HepG2 (cell line): Measurements from ENCODE around the gene FNBP1L. TPM values are rescaled to one million over a fixed set of nuclear protein-coding genes. Genes with fewer than 3 reads are reported as not detected.

ENCODE experiments used
- ATAC-seq: fragments of 200-7000 bp; cut with Tn5 transposase; 3 replicates; pipeline ENCODE4 v1.9.1; 2020; ENCODE audit warnings: mild to moderate bottlenecking, moderate library complexity
- BruUV-seq: library from RNA; stranded (reverse); fragments of 400-500 nt; replicated peaks from 2 replicates; lab custom pipeline; 2021; lab: Mats Ljungman, UMichigan
- CTCF ChIA-PET: fragments of 300-600 bp; formaldehyde crosslinking; extraction: SDS; loops from one replicate; lab custom pipeline; 2021; ENCODE audit warnings: low total read pairs, inconsistent platforms, low intra/inter-chr PET ratio; lab: Yijun Ruan, JAX
- POLR2A ChIA-PET: fragments of 350-600 bp; sonication (Branson Sonifier 250); formaldehyde crosslinking; loops from one replicate; lab custom pipeline; 2020; ENCODE audit warnings: antibody characterized with exemption, inconsistent platforms; lab: Yijun Ruan, JAX
- DNase-seq: peaks from one replicate; pipeline ENCODE4 v3.0.0-alpha.2; 2015; ENCODE audit warnings: low spot score
- FAIRE-seq: peaks from 3 replicates; lab custom pipeline; 2011; peaks lifted over from hg19 to GRCh38; lab: Jason Lieb, UNC
- H2AFZ ChIP-seq: one replicate; pipeline ENCODE4 v1.6.1; 2011; ENCODE audit warnings: low read length, inconsistent platforms
- H3K27ac ChIP-seq: fragments of 300-600 bp; 3 replicates; pipeline ENCODE4 v1.8.0; 2011; ENCODE audit warnings: mixed run types, mild to moderate bottlenecking, mixed read lengths, low read length, inconsistent platforms; ENCODE audit not compliant: insufficient read depth; ENCODE audit errors: extremely low read length
- H3K27me3 ChIP-seq, 2 experiments: fragments of 200-600 bp in 1 of 2; 2 replicates in 1 of 2; 3 replicates in 1 of 2; pipeline versions ENCODE4 v1.6.0 to v1.8.0; 2011; ENCODE audit warnings: low read length in 2 of 2, mild to moderate bottlenecking in 2 of 2, moderate library complexity in 2 of 2, inconsistent platforms in 1 of 2; ENCODE audit not compliant: insufficient read depth in 2 of 2, control insufficient read depth in 1 of 2
- H3K36me3 ChIP-seq, 2 experiments: fragments of 200-600 bp in 1 of 2; replicated peaks in 1 of 2; 2 replicates in 1 of 2; 3 replicates in 1 of 2; pipeline versions ENCODE4 v1.5.1 to v1.8.0; 2011; ENCODE audit warnings: low read length in 2 of 2, inconsistent platforms in 1 of 2; ENCODE audit not compliant: insufficient read depth in 2 of 2, control insufficient read depth in 1 of 2
- H3K4me1 ChIP-seq: 2 replicates; pipeline ENCODE4 v1.5.1; 2012; ENCODE audit warnings: low read length, inconsistent platforms; ENCODE audit not compliant: insufficient read depth
- H3K4me2 ChIP-seq: 2 replicates; pipeline ENCODE4 v1.6.0; 2011; ENCODE audit warnings: low read depth, low read length, inconsistent platforms
- H3K4me3 ChIP-seq, 3 experiments: fragments of 200-600 bp in 1 of 3; sonication (generic), shearing (Covaris generic) in 1 of 3; replicated peaks in 1 of 3; 2 replicates each; pipeline ENCODE4 v1.5.1; 2011 to 2016; ENCODE audit warnings: low read length in 3 of 3, inconsistent platforms in 2 of 3, low read depth in 2 of 3, mild to moderate bottlenecking in 2 of 3, control low read depth in 1 of 3, mixed read lengths in 1 of 3; ENCODE audit not compliant: insufficient read depth in 1 of 3
- H3K79me2 ChIP-seq: one replicate; pipeline ENCODE4 v1.6.1; 2011; ENCODE audit warnings: low read length, inconsistent platforms; ENCODE audit not compliant: insufficient read depth
- H3K9ac ChIP-seq: 2 replicates; pipeline ENCODE4 v1.6.0; 2011; ENCODE audit warnings: mild to moderate bottlenecking, low read depth, low read length, inconsistent platforms; ENCODE audit not compliant: insufficient read depth
- H3K9me3 ChIP-seq: 2 replicates; pipeline ENCODE4 v1.5.1; 2012; ENCODE audit warnings: mild to moderate bottlenecking, low read length
- H4K20me1 ChIP-seq: 2 replicates; pipeline ENCODE4 v1.6.0; 2011; ENCODE audit warnings: inconsistent platforms, mild to moderate bottlenecking, low read length, moderate library complexity; ENCODE audit not compliant: insufficient read depth
- ADNP ChIP-seq: sonication (generic); formaldehyde crosslinking; IDR thresholded peaks from 2 replicates; pipeline ENCODE4 v1.4.0; 2020; ENCODE audit warnings: missing genetic modification reagents
- ATF7 ChIP-seq, 2 experiments: fragments of 450-650 bp in 1 of 2; sonication (generic) in 1 of 2; formaldehyde crosslinking in 1 of 2; IDR thresholded peaks; 2 replicates each; pipeline versions ENCODE4 v1.4.0 to v1.6.1; 2016 to 2020; ENCODE audit warnings: antibody characterized with exemption in 1 of 2, mild to moderate bottlenecking in 1 of 2, missing genetic modification reagents in 1 of 2
- ERF ChIP-seq: IDR thresholded peaks from 2 replicates; pipeline ENCODE4 v1.6.1; 2018; ENCODE audit warnings: missing biosample characterization, missing genetic modification reagents
- HNRNPLL ChIP-seq: fragments of 200-400 bp; formaldehyde crosslinking; IDR thresholded peaks from 2 replicates; pipeline ENCODE4 v1.6.1; 2017; ENCODE audit warnings: mild to moderate bottlenecking, low read depth, low read length; ENCODE audit not compliant: poor library complexity, severe bottlenecking
- KMT2B ChIP-seq: IDR thresholded peaks from 2 replicates; pipeline ENCODE4 v1.6.1; 2016; ENCODE audit warnings: missing genetic modification reagents, missing compliant biosample characterization
- POLR2AphosphoS5 ChIP-seq: IDR thresholded peaks from 2 replicates; pipeline ENCODE4 v1.6.1; 2012; ENCODE audit warnings: low read depth, low read length
- TBX2 ChIP-seq: sonication (generic); formaldehyde crosslinking; IDR thresholded peaks from 2 replicates; pipeline ENCODE4 v1.5.0; 2020; ENCODE audit warnings: missing genetic modification reagents, mild to moderate bottlenecking, borderline replicate concordance
- ZSCAN25 ChIP-seq: sonication (generic); formaldehyde crosslinking; IDR thresholded peaks from 2 replicates; pipeline ENCODE4 v1.8.0; 2022; ENCODE audit warnings: mild to moderate bottlenecking, missing genetic modification reagents
- WGBS: methylation state at CpG from one replicate; pipeline ENCODE4 v1.1.6; 2017; ENCODE audit warnings: low lambda C conversion rate; 5-methylcytosine and 5-hydroxymethylcytosine counted together
- in situ Hi-C: cut with HindIII; loops from 2 replicates; pipeline ENCODE4 v1.10.0; 2017; ENCODE audit warnings: low pct_unique_long_range_greater_than_20kb; ENCODE audit not compliant: extremely low pct_ligation_motif_present
- intact Hi-C: fragments of 100-400 bp; cut with micrococcal nuclease; formaldehyde crosslinking; loops from one replicate; pipeline ENCODE4 v1.10.0; 2022; ENCODE audit not compliant: unreplicated experiment
- polyA plus RNA-seq, 8 experiments: library from polyadenylated mRNA; depleted of rRNA in 3 of 8; stranded (reverse) in 7 of 8; unstranded in 1 of 8; fragments of >200 nt; fragmentation: Illumina TruSeq in 4 of 8; extraction: Trizol in 4 of 8; gene quantifications; 2 replicates each; pipeline versions ENCODE4 v1.2.1 to v1.2.3, GENCODE V29; 2011 to 2016; ENCODE audit warnings: low read depth in 4 of 8, missing spikeins in 1 of 8, mixed read lengths in 1 of 8; ENCODE audit not compliant: insufficient read depth in 1 of 8
- total RNA-seq, 5 experiments: library from RNA; depleted of rRNA; stranded (reverse); fragments of >200 nt; fragmentation: Illumina TruSeq; extraction: Trizol; gene quantifications; 2 replicates each; pipeline ENCODE4 v1.2.3, GENCODE V29; 2016; ENCODE audit warnings: low read depth in 1 of 5
- TF ChIP-seq, protein P1 (sequence below): sonication (generic); formaldehyde crosslinking; IDR thresholded peaks from 2 replicates; pipeline ENCODE4 v1.4.0; 2020; ENCODE audit warnings: mild to moderate bottlenecking, missing genetic modification reagents

Gene FNBP1L
- total and polyA plus RNA-seq, 2 of the 13 experiments (the other 11 are each of a cell fraction or from before 2014, with no cell fraction given), result 24.1 to 27.1 TPM

DNA sequence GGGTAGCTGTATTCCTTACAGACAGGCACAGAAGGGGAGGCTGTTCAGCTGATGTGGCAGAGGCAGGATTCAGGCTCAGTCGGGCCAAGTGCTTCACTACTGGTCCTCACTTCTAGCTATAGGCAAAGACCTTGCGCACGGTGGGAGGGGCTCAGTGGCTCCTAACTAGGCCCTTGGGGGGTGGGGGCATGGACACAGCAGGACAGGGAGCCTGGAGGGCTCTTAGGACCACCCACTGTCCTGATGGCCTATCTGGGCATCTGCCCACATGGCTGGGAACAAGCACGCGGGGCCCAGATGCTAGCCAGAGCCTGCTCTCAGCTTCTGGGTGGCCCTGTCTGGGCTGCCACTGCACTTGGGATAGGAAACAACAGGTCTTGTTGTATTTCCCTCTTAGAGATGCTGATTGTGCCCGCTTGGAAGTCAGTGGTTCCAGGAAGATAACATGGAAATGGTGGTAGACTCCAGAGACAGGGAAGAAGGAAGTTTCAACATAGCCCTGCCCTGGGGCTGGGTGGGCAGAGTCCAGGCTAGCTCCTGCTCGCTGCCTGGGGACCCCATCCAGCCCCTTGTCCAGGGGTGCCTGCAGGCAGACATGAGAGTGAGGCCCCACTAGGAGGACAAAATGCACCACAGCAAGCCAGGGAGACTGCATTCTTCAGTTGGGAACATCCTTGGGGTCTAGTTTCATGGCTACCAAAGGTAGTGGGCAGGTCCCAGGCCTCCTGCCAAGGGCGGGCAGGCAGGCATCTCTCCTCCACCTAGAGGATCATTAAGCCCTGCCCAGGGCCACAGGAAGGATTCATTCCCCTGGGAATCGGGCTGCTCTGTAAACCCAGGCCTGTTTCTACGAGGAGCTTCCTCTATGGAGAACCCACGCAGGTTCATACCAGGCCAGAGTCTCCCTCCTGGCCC, 131.2 kb downstream of the FNBP1L start:
- no peaks in the 10 kb centered on the region for H3K79me2 ChIP-seq

More for the DNA sequence above, 131.2 kb downstream of the FNBP1L start:
- Histone ChIP-seq H3K9ac (peak overlapping the region; percentile 28; the same call in 1 of the 2 replicates), H3K27ac (peak overlapping the region; percentile 50), H3K27me3 (no peaks in the 10 kb centered on the region), H4K20me1 (no peaks in the 10 kb centered on the region), H3K36me3 (peaks cover 7 to 33% of the 10 kb centered on the region in 2 experiments; a peak in 4 of 5 replicates), H2AFZ (no peak overlapping the region), H3K4me2 (peak overlapping the region; percentile 28; the same call in 1 of the 2 replicates), H3K4me3 (no peak overlapping the region), H3K4me1 (peaks cover 38% of the 10 kb centered on the region), H3K9me3 (no peaks in the 10 kb centered on the region)
- FAIRE-seq (no peak), ATAC-seq (peak; percentile 36), DNase-seq (no peak)
- TF ChIP-seq ERF (CRISPR knock-in tag) (0 out of 2 replicates have a peak, but pooled peaks have one; percentile 20), ADNP (no peak), TBX2 (CRISPR knock-in tag) (peak; percentile 18; the same call in 1 of the 2 replicates), KMT2B (CRISPR knock-in tag) (peak; percentile 40; the same call in 1 of the 2 replicates), ATF7 (IDR thresholded peaks at IDR 0.05) (no peak), ATF7 (CRISPR knock-in tag; IDR thresholded peaks at IDR 0.05) (0 out of 2 replicates have a peak, but pooled peaks have one; percentile 42), POLR2AphosphoS5 (no peak), ZSCAN25 (no peak), HNRNPLL (peak; percentile 1)
- TF ChIP-seq, protein P1, sequence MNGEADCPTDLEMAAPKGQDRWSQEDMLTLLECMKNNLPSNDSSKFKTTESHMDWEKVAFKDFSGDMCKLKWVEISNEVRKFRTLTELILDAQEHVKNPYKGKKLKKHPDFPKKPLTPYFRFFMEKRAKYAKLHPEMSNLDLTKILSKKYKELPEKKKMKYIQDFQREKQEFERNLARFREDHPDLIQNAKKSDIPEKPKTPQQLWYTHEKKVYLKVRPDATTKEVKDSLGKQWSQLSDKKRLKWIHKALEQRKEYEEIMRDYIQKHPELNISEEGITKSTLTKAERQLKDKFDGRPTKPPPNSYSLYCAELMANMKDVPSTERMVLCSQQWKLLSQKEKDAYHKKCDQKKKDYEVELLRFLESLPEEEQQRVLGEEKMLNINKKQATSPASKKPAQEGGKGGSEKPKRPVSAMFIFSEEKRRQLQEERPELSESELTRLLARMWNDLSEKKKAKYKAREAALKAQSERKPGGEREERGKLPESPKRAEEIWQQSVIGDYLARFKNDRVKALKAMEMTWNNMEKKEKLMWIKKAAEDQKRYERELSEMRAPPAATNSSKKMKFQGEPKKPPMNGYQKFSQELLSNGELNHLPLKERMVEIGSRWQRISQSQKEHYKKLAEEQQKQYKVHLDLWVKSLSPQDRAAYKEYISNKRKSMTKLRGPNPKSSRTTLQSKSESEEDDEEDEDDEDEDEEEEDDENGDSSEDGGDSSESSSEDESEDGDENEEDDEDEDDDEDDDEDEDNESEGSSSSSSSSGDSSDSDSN (CRISPR knock-in tag), result peak; percentile 4; the same call in 1 of the 2 replicates
- in situ Hi-C loops (no loop called here), intact Hi-C loops (no loop called here)
- 96% methylated on average over 5 of the region's 11 CpGs for WGBS
- CTCF ChIA-PET, result no interaction called here
- POLR2A ChIA-PET, result interaction anchor here (6.9 to 7.6 kb wide), 2 partner anchors 13 to 37 kb away, joined by 33 to 56 read pairs; no protein-coding TSS in a partner anchor
- BruUV-seq, result no TSS peak
